GM19193 (cell line): ENCODE results near the gene HSP90B1.

Experiments
- POLR2A ChIP-seq: IDR thresholded peaks from 4 replicates; pipeline ENCODE4 v1.6.1; 2011; ENCODE audit not compliant: insufficient read depth, insufficient read length; ENCODE audit errors: extremely low read depth

Gene HSP90B1

DNA sequence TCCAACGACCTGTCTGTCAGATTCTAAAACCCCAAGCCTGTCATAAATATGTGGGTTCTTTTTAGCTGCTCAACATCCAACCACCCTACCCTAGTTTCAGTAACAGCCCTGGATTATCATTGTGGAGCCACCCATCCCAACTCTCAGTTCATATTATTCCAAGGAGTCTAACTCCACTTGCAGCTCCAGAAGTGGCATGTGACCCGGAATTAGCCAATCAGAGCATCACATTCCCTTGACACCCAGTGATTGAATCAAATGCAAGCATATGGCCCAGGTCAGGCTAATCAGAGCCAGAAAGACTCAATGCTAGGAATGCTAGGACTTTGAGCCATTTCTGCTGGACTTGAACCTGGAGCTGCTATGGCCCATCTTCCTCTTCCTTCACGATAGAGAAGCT, 17.1 kb upstream of the HSP90B1 start:
- no peak for TF ChIP-seq POLR2A

DNA sequence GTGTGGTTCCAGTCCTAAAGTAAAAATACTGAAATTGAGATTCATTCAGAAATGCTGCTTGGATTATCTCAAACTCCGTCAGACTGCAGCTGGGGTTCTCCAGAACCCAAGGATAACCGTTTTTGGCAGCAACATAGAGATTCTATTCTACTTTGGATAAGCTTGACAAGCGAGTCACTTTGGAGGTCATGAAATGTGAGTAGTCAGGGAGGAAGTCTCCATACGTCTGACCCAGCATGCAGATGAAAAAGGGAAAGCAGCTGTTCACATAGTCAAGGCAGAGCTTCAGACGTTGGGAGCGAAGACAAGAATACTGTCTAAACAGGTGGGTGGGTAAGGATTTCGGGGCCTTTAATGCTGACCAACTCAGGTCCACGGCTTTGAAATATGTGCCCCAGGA, 14.9 kb upstream of the HSP90B1 start:
- no peak for TF ChIP-seq POLR2A

DNA sequence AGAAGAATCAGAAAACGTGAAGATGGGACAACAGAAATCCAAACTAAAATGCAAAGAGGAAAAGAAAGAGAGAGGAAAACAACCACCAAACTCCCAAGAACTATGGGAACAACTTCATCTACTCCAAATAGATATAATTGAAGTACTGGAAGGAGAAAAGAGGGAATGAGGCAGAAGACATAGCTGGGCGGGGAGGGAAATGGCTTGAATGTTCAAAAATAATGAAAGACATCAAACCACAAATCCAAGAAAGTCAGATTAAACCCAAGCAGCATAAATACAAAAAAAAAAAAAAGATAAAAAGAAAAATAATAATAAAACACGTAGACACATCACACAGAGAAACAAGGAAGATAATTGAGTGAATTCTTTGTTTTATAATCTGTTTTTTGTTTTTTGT, 12.3 kb upstream of the HSP90B1 start:
- no peak for TF ChIP-seq POLR2A

DNA sequence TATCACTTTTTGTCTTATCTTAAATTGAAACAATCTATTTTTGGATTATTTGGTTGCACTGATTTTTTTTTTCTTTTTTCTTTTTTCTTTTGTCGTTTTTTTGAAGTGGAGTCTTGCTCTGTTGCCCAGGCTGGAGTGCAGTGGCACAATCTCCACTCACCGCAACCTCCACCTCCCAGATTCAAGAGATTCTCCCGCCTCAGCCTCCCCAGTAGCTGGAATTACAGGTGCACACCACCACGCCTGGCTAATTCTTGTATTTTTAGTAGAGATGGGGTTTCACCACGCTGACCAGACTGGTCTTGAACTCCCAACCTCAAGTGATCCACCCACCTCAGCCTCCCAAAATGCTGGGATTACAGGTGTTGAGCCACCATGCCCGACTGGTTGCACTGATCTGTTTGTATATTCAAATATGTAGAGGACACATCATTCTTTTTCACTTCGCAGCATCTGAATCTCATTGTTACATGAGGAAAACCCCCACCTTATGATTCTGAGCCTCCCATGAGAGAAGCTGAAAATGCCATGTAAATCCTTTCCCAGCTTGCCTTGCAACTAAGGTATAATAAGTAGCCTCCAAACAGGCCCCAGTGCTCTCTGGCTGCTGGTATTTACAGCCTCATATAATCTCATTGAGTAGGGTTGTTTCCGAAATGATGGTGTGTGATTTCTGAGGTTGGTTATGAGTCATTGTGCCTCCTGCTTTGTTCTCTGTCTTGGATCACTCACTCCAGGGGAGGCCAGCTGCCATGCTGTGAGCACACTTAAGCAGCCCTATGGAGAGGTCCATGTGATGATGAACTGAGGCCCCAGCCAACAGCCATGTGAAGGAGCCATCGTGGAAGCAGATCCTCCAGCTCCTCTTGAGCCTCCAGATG, 5.2 kb upstream of the HSP90B1 start:
- TF ChIP-seq POLR2A: peak; percentile 94

DNA sequence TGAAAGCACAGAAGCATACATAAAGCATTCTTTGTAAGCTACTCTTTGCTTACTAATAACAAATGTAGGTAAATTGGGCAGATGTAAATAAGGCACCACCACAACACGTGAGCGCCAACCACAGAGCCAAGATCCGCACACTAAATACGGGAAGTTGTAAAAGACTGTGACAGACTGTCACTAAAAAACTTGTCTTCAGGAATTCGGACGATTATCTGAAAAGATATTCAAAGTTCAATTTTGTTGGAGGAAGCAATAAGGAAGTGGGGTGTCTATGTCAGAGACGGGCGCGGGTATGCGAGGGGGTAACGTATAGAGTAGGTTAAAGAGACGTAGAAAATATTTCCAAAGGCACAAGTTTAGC, 1.5 kb upstream of the HSP90B1 start:
- TF ChIP-seq POLR2A: no peak

DNA sequence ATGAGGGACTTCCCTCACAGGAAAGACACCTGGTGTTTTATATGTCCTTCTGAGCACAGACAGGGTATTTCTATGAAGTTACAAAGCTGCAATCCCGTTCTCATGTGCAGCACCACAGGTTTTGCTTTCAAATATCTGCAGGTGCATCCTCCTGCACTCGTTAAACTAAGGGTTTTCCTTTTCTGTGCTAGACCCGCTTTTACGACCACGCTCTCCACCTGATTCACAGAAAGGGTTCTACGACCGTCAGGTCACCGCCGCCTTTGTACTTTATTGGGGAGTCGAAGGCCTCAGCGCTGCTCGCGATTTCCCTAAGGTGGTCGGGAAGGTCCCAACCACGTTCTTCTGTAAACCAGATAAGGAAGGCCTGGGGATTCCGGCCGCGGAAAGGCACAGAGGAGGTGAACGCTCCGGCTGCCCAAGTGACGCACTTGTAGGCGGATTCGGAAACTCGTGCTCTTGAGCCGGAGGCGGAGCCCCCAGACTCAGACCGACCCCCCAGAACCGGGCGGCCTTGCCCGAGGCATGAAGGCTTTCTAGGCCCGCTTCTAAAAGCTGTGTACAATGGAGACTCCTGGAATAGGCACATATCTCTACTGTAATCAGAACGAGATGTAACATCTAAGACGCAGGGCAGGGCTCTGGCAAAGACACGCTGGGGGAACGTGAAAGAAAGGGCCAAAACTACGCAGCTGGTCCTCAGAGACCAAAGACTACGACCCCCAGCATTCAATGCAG, 995 bp upstream of the HSP90B1 start:
- TF ChIP-seq POLR2A: peak; percentile 76

DNA sequence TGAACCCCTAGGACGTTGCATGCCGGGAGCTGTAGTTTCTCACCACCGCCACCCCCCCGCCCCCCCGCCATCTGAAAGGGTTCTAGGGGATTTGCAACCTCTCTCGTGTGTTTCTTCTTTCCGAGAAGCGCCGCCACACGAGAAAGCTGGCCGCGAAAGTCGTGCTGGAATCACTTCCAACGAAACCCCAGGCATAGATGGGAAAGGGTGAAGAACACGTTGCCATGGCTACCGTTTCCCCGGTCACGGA, 501 bp upstream of the HSP90B1 start:
- no peak for TF ChIP-seq POLR2A

DNA sequence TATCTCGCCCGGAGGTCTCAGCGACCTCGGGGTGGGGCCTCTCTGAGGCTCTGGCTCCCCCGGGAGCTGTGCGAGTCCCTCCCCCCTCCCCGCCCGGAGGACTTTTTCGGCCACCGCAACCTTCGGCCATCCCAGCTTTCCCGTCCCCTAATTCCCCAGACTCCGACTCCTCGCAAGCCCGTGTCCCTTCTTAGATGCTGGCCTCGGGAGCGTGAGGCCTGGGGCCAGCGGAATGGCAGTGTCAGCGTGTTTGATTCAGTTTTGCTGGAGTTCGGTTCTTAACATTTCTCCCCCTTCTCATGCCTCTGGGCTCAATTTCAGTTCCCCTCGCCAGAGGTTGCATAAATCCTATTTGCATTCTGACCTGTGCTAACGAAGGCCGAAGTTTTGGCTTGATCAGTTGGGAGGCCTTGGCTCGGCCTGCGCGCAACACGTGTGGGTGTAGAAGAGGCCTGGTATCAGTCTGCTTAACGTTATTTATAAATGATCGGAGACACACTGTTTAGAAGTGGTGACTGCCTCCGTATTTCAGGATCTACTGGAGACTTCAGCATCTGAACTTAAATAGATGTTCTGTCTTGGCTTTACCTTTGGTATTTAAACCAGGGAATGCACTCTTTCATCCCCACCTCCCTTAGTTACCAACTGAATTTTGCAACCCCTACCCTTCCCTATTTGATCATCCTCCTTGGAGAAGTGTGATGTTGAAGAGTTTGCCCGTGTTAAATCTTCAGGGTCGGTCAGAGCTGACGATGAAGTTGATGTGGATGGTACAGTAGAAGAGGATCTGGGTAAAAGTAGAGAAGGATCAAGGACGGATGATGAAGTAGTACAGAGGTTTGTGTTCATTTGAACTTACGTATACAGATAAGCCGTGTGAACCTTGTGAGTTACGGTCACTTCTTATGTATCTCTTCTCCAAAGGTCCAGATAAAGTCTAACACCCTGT, 851 bp downstream of the HSP90B1 start:
- TF ChIP-seq POLR2A: no peak

DNA sequence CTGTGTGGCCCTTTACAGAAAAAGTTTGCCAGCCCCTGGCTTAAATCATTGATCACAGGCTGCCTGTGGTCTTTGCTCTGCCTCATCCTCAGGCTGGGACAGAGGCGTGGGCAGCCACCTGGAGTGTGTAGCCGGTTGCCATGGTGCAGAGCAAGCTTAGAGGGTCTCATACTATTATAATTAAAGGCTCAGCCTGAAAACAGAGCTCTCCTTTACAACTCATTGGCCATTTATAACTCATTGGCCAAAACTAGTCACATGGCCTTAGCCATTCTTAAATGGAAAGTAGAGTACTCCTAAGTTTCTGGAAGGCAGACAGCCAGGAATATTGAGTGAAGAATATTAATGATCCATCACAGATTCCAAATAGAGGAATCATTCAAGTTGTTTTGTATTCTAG, 3.0 kb downstream of the HSP90B1 start:
- peak; percentile 32 for TF ChIP-seq POLR2A

DNA sequence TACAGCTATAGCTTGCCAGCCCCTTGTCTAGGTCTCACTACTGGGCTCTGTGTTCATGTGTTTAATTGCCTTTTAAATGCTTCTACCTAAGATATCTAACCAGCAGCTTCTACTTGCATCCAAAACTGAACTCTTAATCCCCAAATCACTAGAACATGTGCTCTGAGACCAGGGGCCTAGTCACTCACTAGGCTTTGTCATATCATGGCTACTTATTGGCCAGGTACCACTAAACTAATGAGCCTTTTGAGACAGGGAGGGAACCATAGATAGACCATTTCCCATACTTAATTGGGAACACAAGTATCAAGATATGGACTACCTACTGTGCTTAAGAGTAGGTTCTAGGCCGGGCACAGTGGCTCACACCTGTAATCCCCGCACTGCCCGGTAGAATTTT, 6.5 kb downstream of the HSP90B1 start:
- TF ChIP-seq POLR2A: no peak

DNA sequence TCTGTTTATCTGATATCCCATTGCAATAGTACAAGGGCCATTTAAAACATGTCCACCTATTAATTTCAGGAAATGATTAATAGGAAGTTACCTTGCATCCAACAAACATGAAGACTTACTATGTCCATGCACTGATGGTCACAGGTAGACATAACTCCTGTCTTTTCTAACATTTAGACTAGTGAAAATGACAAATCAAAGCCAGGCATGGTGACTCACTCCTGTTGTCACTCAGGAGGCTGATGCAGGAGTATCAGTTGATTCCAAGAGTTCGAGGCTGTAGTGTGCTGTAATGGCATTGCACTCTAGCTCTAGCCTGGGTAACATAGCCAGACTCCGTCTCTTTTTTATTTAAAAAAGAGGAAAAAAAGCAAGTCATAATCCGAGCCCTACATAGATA, 14.8 kb downstream of the HSP90B1 start:
- TF ChIP-seq POLR2A: no peak

DNA sequence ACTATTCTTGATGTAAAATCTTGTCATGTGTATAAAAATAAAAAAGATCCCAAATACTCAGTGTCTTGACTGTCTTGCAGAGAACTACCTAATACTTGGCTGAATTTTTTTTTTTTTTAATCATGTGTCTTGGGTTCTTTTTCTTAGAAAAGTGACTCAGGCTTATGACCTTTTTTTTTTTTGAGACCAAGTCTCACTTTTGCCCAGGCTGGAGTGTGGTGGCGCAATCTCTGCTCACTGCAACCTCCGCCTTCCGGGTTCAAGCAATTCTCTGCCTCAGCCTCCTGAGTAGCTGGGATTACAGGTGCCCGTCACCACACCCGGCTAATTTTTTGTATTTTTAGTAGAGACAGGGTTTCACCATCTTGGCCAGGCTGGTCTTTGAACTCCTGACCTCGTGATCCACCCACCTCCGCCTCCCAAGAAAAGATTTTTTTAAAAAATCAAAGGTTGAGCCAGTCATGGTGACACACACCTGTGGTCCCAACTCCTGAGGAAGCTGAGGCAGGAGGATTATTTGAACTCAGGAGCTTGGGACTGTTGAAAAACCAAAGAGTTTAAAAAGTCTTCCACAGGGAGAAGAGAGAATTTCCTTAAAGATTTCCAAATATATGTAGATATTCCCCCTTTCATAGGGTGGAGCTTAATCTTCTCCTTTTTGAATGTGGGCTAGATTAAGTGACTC, 17.8 kb downstream of the HSP90B1 start:
- TF ChIP-seq POLR2A: no peak

DNA sequence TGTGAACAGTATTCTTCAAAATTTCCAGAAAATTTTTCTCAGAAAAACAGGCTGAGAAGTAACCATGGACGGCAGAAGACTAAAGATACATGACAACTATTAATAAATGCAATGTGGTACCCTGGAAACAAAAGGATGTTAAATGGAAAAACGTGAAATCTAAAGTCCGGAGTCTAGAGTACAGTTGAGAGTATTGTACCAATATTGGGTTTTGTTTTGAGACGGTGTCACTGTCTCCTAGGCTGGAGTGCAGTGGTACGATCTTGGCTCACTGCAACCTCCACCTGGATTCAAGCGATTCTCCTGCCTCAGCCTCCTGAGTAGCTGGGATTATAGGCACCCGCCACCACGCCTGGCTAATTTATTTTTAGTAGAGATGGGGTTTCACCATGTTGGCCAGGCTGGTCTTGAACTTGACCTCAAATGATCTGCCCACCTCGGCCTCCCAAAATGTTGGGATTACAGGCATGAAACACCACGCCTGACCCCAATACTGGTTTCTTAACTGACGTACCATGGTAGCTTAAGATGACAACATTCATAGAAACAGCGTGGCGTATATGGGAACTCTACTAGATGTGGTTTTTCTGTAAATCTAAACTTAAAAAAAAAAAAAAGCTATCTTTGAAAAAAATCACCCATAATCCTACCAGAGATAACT, 18.7 kb downstream of the HSP90B1 start:
- TF ChIP-seq POLR2A: peak; percentile 56

DNA sequence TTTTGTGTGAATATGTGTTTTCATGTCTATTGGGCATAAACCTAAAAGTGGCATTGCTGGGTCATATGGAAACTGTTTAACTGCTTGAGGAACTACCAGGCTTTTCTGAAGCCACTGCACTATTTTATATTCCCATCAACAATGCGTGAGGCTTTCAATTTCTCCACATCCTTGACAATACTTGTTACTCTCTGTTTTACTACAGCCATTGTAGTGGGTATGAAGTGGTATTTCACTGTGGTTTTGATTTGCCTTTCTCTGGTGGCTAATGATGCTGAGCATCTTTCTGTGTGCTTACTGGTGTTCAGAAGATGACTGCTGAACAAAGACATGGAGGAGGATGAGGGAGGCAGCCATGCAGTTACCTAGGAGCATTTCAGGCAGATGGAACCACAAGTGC, 22.3 kb downstream of the HSP90B1 start:
- no peak for TF ChIP-seq POLR2A
